Measurements from ENCODE around the gene LAMA4. TPM values are rescaled to one million over a fixed set of nuclear protein-coding genes. Genes with fewer than 3 reads are reported as not detected.

The LAMA4 gene
- total RNA-seq, 1 experiment from 2014 or later = 1.1 TPM

DNA sequence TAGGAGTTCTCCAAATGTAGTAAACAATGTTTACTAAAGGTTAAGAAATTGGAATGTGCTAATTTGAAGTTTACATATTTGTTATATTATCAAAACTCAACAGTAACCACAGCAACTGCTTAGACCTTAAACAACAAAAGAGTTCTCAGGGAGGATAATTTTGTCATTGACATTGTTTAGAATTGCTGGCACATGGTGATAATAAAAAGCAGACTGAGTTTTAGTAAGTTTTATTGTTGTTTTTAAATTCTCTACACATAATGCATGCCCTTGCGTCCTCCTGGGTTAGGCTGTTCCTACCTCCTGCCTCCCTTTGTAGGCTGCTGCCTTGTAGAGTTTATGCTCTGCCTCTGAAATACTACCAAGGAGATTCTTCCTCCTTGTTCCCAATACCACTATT, 28.7 kb downstream of the LAMA4 start:
- H3K14ac ChIP-seq (ENCODE audit: insufficient read depth, low read length) = no peak overlapping the region
- H4K20me1 ChIP-seq (ENCODE audit: control insufficient read depth, insufficient read depth, insufficient read length) = no peaks in the 10 kb centered on the region
- peaks cover 2 to 3% of the 10 kb centered on the region in 2 experiments; a peak in 2 of 5 replicates for H3K9me3 Mint-ChIP-seq
- H3K4me1 ChIP-seq (ENCODE audit: insufficient read depth, low read length) = no peaks in the 10 kb centered on the region
- no CpG with 5 or more reads among the region's 1 CpG for WGBS (ENCODE audit: extremely low coverage, insufficient read length, low lambda C conversion rate)
- H3K4ac ChIP-seq (ENCODE audit: low read depth, low read length) = no peak overlapping the region
- H2BK20ac ChIP-seq (ENCODE audit: low read depth, low read length, poor library complexity, severe bottlenecking) = no peak overlapping the region
- H2BK5ac ChIP-seq (ENCODE audit: insufficient read length, low read length) = no peak overlapping the region
- no peak overlapping the region for H3K27ac ChIP-seq (ENCODE audit: insufficient read length, low read depth, low read length)
- no peaks in the 10 kb centered on the region for H3K79me1 ChIP-seq (ENCODE audit: insufficient read depth, low read depth, low read length, poor library complexity, severe bottlenecking)
- H3K9ac ChIP-seq (ENCODE audit: extremely low read depth, insufficient read length, low read length) = no peak overlapping the region
- H3T11ph ChIP-seq (ENCODE audit: low read length) = no peak overlapping the region
- H4K8ac ChIP-seq (replicated peaks; ENCODE audit: insufficient read length, low read depth, low read length) = no peak overlapping the region
- H3K56ac ChIP-seq (ENCODE audit: insufficient read length, low read depth, low read length) = no peak overlapping the region
- no peak overlapping the region for H2BK15ac ChIP-seq (ENCODE audit: low read depth, low read length)
- no peaks in the 10 kb centered on the region for H3K9me3 ChIP-seq (ENCODE audit: control insufficient read depth, low read depth, low read length)
- no peak overlapping the region for H2BK120ac ChIP-seq (ENCODE audit: low read depth, low read length, poor library complexity, severe bottlenecking)
- H3K18ac ChIP-seq (ENCODE audit: insufficient read length, low read depth, low read length) = no peak overlapping the region
- no peak overlapping the region for H4K5ac ChIP-seq (ENCODE audit: insufficient read length, low read depth, low read length)
- no peaks in the 10 kb centered on the region for H3K79me2 ChIP-seq (ENCODE audit: insufficient read depth, low read length)
- no peak overlapping the region for H2AFZ ChIP-seq (ENCODE audit: low read length)
- H3K4me3 Mint-ChIP-seq = no peak overlapping the region
- no peaks in the 10 kb centered on the region for H3K36me3 Mint-ChIP-seq (ENCODE audit: insufficient read depth in 1 of 3, low read depth in 3 of 3)
- peaks cover 1% of the 10 kb centered on the region; the same call in 1 of the 2 replicates for H3K27me3 Mint-ChIP-seq (ENCODE audit: low read depth)
- no peaks in the 10 kb centered on the region for H3K23me2 ChIP-seq (ENCODE audit: insufficient read length, low read depth, low read length, poor library complexity, severe bottlenecking)
- H2AK5ac ChIP-seq (ENCODE audit: insufficient read length, low read length) = no peak overlapping the region
- H3K23ac ChIP-seq (ENCODE audit: insufficient read length, low read depth, low read length) = no peak overlapping the region
- no peak for DNase-seq
- H3K4me2 ChIP-seq (ENCODE audit: insufficient read depth, insufficient read length, low read length) = no peak overlapping the region
- H3K4me1 Mint-ChIP-seq = peaks cover 3% of the 10 kb centered on the region in 2 experiments
- no peak overlapping the region for H4K91ac ChIP-seq (ENCODE audit: insufficient read length, low read depth, low read length)
- TF ChIP-seq, protein P1, sequence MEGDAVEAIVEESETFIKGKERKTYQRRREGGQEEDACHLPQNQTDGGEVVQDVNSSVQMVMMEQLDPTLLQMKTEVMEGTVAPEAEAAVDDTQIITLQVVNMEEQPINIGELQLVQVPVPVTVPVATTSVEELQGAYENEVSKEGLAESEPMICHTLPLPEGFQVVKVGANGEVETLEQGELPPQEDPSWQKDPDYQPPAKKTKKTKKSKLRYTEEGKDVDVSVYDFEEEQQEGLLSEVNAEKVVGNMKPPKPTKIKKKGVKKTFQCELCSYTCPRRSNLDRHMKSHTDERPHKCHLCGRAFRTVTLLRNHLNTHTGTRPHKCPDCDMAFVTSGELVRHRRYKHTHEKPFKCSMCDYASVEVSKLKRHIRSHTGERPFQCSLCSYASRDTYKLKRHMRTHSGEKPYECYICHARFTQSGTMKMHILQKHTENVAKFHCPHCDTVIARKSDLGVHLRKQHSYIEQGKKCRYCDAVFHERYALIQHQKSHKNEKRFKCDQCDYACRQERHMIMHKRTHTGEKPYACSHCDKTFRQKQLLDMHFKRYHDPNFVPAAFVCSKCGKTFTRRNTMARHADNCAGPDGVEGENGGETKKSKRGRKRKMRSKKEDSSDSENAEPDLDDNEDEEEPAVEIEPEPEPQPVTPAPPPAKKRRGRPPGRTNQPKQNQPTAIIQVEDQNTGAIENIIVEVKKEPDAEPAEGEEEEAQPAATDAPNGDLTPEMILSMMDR (conservative IDR thresholded peaks at IDR 0.05) = no peak
- H3K27ac Mint-ChIP-seq = no peak overlapping the region
- H2BK12ac ChIP-seq (ENCODE audit: insufficient read length, low read depth, low read length) = no peak overlapping the region
- no peaks in the 10 kb centered on the region for H3K27me3 ChIP-seq (ENCODE audit: insufficient read depth, low read length)
